Adipocyte (in vitro differentiated cells): ENCODE measurements around the gene MTHFD1L.
"Not testable (repeated sequence)": the region's sequence is repeated elsewhere in the genome, so short reads cannot be mapped to it uniquely, and the experiment has no call there.

Source experiments
- DNase-seq: peaks from one replicate; pipeline ENCODE4 v3.0.0-alpha.2; 2015; ENCODE audit warnings: low read depth
- H3K27me3 ChIP-seq: replicated peaks from 2 replicates; pipeline ENCODE4 v1.7.0; 2013; ENCODE audit warnings: mild to moderate bottlenecking, low read length, moderate library complexity; ENCODE audit not compliant: control insufficient read depth, insufficient read depth
- H3K36me3 ChIP-seq: 2 replicates; pipeline ENCODE4 v1.7.0; 2013; ENCODE audit warnings: low read length, mild to moderate bottlenecking, moderate library complexity; ENCODE audit not compliant: control insufficient read depth, insufficient read depth, severe bottlenecking
- H3K4me1 ChIP-seq: 2 replicates; pipeline ENCODE4 v1.7.0; 2013; ENCODE audit warnings: mild to moderate bottlenecking, low read length, moderate library complexity; ENCODE audit not compliant: control insufficient read depth, insufficient read depth
- H3K4me3 ChIP-seq: 2 replicates; pipeline ENCODE4 v1.7.0; 2013; ENCODE audit warnings: mild to moderate bottlenecking, low read length, moderate library complexity
- H3K9ac ChIP-seq: 2 replicates; pipeline ENCODE4 v1.7.0; 2013; ENCODE audit warnings: mild to moderate bottlenecking, low read length, moderate library complexity
- H3K9me3 ChIP-seq: 2 replicates; pipeline ENCODE4 v1.7.0; 2013; ENCODE audit warnings: mild to moderate bottlenecking, low read length, moderate library complexity; ENCODE audit not compliant: control insufficient read depth

MTHFD1L gene

DNA sequence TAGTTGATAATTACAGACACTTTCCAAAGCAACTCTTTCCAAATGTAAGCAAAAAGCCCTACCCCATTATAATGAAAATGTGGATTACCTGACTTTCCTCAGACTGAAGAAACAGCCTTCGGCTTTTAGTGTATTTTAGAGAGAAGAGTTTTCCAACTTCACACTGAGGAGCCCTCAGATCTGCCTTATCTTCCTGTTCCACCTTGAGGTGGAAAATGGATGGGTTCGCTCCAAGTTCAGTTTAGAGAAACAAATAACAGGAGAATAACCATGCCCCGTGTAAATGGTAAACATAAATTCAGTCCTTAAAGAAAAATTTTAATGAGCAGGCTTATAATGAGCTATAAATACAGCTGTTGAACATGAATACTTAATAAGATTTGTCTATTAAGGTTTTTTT is 21.1 kb upstream of the MTHFD1L start:
- H3K36me3 ChIP-seq, result no peaks in the 10 kb centered on the region
- no peak overlapping the region for H3K9ac ChIP-seq
- H3K4me1 ChIP-seq, result no peaks in the 10 kb centered on the region
- H3K27me3 ChIP-seq, result no peaks in the 10 kb centered on the region
- no peak overlapping the region for H3K4me3 ChIP-seq
- no peaks in the 10 kb centered on the region for H3K9me3 ChIP-seq
- no peak for DNase-seq

- no peak for DNase-seq
- H3K4me1 ChIP-seq, result no peaks in the 10 kb centered on the region
- no peak overlapping the region for H3K4me3 ChIP-seq
- no peaks in the 10 kb centered on the region for H3K9me3 ChIP-seq
- no peak overlapping the region for H3K9ac ChIP-seq
- no peaks in the 10 kb centered on the region for H3K36me3 ChIP-seq
- H3K27me3 ChIP-seq, result no peaks in the 10 kb centered on the region
Measured at GRCh38 chr6:150846641-150847040, 18.9 kb upstream of the MTHFD1L start.

DNA sequence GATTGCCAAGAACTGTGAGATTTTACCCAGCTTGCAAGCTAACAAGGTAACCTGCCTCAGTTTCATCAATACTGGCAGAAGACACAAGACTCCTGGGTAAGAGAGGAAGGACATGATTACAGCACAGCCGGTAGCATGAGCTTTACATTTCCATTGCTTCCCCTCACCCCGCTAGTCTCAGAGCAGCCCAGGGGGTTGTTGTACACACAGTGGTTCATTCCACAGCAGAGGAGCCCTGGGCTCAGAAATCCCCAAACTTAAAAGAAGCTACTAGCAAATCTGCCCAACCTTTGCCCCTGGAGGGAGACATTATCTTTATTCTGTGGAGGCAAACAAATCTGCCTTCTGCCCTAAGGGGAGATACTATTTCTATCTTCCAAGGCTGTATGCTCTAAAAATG is 17.1 kb upstream of the MTHFD1L start:
- H3K4me3 ChIP-seq, result no peak overlapping the region
- DNase-seq, result no peak
- H3K27me3 ChIP-seq, result no peaks in the 10 kb centered on the region
- H3K9ac ChIP-seq, result no peak overlapping the region
- no peaks in the 10 kb centered on the region for H3K9me3 ChIP-seq
- H3K4me1 ChIP-seq, result no peaks in the 10 kb centered on the region
- H3K36me3 ChIP-seq, result no peaks in the 10 kb centered on the region

GRCh38 chr6:150854392-150854791 is 11.1 kb upstream of the MTHFD1L start:
- peaks cover 21% of the 10 kb centered on the region for H3K4me1 ChIP-seq
- DNase-seq, H3K27me3 ChIP-seq, H3K4me3 ChIP-seq, H3K9ac ChIP-seq, H3K9me3 ChIP-seq, H3K36me3 ChIP-seq: not testable (repeated sequence)

GRCh38 chr6:150855171-150855570 is 10.3 kb upstream of the MTHFD1L start:
- H3K36me3 ChIP-seq, H3K27me3 ChIP-seq, DNase-seq, H3K9me3 ChIP-seq, H3K9ac ChIP-seq: not testable (repeated sequence)
- Histone ChIP-seq H3K4me1 (peaks cover 21% of the 10 kb centered on the region), H3K4me3 (peak overlapping the region; percentile 33)

DNA sequence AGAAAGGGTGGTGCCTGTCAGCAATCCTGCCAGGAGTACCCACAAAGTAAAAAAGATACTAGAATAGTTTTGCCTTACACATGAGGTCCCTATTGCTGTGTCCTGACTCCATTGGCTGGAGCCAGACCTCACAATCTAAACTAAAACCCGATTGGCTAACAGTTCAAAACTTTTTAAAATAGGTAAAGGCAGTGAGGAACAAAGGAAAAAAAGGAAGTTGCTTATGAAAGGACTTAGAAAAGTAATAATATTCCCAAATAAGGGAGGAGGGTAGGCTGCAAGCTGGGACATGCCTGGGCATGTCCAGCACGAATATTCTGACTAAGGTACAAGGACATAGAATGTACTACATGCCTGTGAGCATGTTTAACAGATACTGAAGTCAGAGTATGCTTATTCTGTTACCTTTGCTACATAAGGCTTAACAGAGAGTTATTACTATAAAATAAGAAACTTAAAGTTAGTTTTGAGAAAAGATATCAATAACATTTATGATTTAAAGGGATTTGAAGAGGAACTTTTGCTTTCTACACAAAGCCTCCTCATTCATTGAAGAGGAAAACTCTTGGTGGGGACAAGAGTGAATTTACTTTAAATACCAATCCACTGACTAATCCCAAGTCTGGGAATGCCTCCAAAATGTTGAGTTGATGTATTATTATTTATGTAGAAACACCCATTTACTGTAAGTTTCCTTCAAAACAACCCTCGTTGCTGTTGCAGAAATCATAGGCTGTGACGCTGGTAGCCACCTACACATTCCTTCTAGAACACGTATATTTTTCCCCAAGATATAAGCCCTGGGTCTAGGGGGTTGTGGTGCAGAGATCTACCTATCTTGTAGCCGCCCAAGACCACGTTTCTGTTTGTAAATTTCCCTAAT is 8.2 kb upstream of the MTHFD1L start:
- peak overlapping the region; percentile 67 for H3K4me3 ChIP-seq

GRCh38 chr6:150857945-150858308 is 7.6 kb upstream of the MTHFD1L start:
- no peaks in the 10 kb centered on the region for H3K9me3 ChIP-seq

More for the DNA sequence above, 8.2 kb upstream of the MTHFD1L start:
- Histone ChIP-seq H3K9ac (peak overlapping the region; percentile 86), H3K9me3 (no peaks in the 10 kb centered on the region), H3K36me3 (no peaks in the 10 kb centered on the region), H3K27me3 (no peaks in the 10 kb centered on the region), H3K4me1 (peaks cover 21% of the 10 kb centered on the region)
- DNase-seq, result peak; percentile 94

DNA sequence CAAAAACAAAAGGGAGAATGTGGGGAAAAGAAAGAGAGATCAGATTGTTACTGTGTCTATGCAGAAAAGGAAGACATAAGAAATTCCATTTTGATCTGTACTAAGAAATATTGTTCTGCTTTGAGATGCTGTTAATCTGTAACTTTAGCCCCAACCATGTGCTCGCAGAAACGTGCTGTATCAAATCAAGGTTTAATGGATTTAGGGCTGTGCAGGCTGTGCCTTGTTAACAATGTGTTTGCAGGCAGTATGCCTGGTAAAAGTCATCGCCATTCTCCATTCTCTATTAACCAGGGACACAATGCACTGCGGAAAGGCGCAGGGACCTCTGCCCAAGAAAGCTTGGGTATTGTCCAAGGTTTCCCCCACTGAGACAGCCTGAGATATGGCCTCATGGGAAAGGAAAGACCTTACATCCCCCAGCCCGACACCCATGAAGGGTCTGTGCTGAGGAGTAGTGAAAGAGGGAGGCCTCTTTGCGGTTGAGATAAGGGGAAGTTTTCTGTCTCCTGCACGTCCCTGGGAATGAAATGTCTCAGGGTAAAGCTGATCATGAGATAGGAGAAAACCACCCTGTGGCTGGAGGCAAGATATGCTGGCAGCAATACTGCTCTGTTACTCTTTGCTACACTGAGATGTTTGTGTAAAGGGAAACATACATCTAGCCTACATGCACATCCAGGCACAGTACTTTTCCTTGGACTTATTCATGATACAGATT is 3.9 kb upstream of the MTHFD1L start:
- H3K9ac ChIP-seq, H3K9me3 ChIP-seq, H3K36me3 ChIP-seq, H3K27me3 ChIP-seq, H3K4me3 ChIP-seq: not testable (repeated sequence)
- peak; percentile 32 for DNase-seq
- peaks cover 23% of the 10 kb centered on the region for H3K4me1 ChIP-seq

More at GRCh38 chr6:150857945-150858308, 7.6 kb upstream of the MTHFD1L start:
- no peak for DNase-seq
- Histone ChIP-seq H3K27me3 (no peaks in the 10 kb centered on the region), H3K4me3 (peak overlapping the region; percentile 67), H3K4me1 (peaks cover 21% of the 10 kb centered on the region), H3K9ac (peak overlapping the region; percentile 86), H3K36me3 (no peaks in the 10 kb centered on the region)

DNA sequence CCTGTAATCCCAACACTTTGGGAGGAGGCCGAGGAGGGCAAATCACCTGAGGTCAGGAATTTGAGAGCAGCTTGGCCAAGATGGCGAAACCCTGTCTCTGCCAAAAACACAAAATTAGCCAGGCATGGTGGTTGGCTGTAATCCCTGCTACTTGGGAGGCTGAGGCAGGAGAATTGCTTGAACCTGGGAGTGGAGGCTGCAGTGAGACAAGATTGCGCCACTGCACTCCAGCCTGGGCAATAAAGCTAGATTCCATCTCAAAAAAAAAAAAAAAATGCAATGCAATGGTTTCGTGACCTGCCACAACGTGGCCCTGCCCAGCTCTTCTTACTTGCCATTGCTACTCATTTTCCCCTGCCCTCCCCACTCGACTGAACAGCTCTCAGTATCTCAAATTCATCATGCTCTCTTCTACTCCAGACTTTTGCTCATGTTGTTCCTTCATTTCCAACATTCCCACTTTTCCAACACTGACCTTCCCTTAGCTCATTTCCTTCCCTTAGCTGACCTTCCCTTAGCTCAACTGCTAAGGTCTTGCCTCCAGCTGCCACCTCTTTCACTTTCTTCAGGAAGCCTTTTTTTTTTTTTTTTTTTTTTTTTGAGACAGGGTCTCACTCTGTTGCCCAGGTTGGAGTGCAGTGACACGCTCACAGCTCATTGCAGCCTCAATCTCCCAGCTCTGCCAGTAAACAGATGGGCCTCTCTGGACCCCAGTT is 2.1 kb upstream of the MTHFD1L start:
- no peak overlapping the region for H3K4me3 ChIP-seq
- DNase-seq, result no peak
- H3K4me1 ChIP-seq, result peaks cover 12% of the 10 kb centered on the region
- no peak overlapping the region for H3K9ac ChIP-seq
- no peaks in the 10 kb centered on the region for H3K9me3 ChIP-seq
- H3K36me3 ChIP-seq, result no peaks in the 10 kb centered on the region
- no peaks in the 10 kb centered on the region for H3K27me3 ChIP-seq

GRCh38 chr6:150865043-150865405 is 478 bp upstream of the MTHFD1L start:
- no peaks in the 10 kb centered on the region for H3K9me3 ChIP-seq
- no peaks in the 10 kb centered on the region for H3K27me3 ChIP-seq
- H3K9ac ChIP-seq, result peak overlapping the region; percentile 95
- no peaks in the 10 kb centered on the region for H3K36me3 ChIP-seq
- peaks cover 8% of the 10 kb centered on the region for H3K4me1 ChIP-seq
- H3K4me3 ChIP-seq, result peak overlapping the region; percentile 89
- no peak for DNase-seq
